GM12878 (cell line): Measurements from ENCODE around the gene SLC37A1. TPM values are rescaled to one million over a fixed set of nuclear protein-coding genes. Genes with fewer than 3 reads are reported as not detected.
A peak's percentile ranks its signal among the peaks of the same experiment; 100 is the strongest.

Source experiments
- ATAC-seq: fragments of 200-7000 bp; cut with Tn5 transposase; 3 replicates; pipeline ENCODE4 v1.9.1; 2020; ENCODE audit warnings: mild to moderate bottlenecking, moderate library complexity
- BruUV-seq: library from RNA; stranded (reverse); fragments of 400-500 nt; replicated peaks from 2 replicates; lab custom pipeline; 2021; lab: Mats Ljungman, UMichigan
- CTCF ChIA-PET: fragments of 300-600 bp; sonication (Branson Sonifier 250); formaldehyde crosslinking; extraction: SDS; loops from one replicate; lab custom pipeline; 2021; ENCODE audit warnings: inconsistent platforms; lab: Yijun Ruan, JAX
- POLR2A ChIA-PET: fragments of 350-600 bp; formaldehyde crosslinking; extraction: SDS; loops from one replicate; lab custom pipeline; 2021; ENCODE audit warnings: inconsistent platforms; lab: Charles Lee
- RAD21 ChIA-PET: fragments of 300-600 bp; sonication (Branson Sonifier 250); formaldehyde crosslinking; loops from one replicate; lab custom pipeline; 2023; ENCODE audit warnings: antibody characterized with exemption; ENCODE audit not compliant: unreplicated experiment; lab: Charles Lee
- SMC1A ChIA-PET: fragments of 300-600 bp; sonication (Branson Sonifier 250); formaldehyde crosslinking; loops from one replicate; lab custom pipeline; 2023; ENCODE audit not compliant: unreplicated experiment, uncharacterized antibody; lab: Charles Lee
- DNase-seq: peaks from one replicate; pipeline ENCODE4 v3.0.0-alpha.2; 2011; ENCODE audit warnings: low read depth, low spot score
- FAIRE-seq: peaks from 3 replicates; lab custom pipeline; 2011; peaks lifted over from hg19 to GRCh38; lab: Jason Lieb, UNC
- H2AFZ ChIP-seq: 2 replicates; pipeline ENCODE4 v1.6.0; 2011; ENCODE audit warnings: low read depth, low read length, control low read depth; ENCODE audit not compliant: control insufficient read depth
- H3K27ac ChIP-seq: 2 replicates; pipeline ENCODE4 v1.5.1; 2011; ENCODE audit warnings: control low read depth; ENCODE audit not compliant: control insufficient read depth, insufficient read depth
- H3K27me3 ChIP-seq, 2 experiments: replicated peaks in 1 of 2; 2 replicates each; pipeline versions ENCODE4 v1.6.0 to v1.6.1; 2011; ENCODE audit warnings: low read length in 1 of 2; ENCODE audit not compliant: control insufficient read depth in 2 of 2, insufficient read depth in 2 of 2
- H3K36me3 ChIP-seq, 2 experiments: 2 replicates each; pipeline ENCODE4 v1.5.1; 2011; ENCODE audit warnings: low read length in 1 of 2; ENCODE audit not compliant: control insufficient read depth in 2 of 2, insufficient read depth in 2 of 2
- H3K4me1 ChIP-seq: 2 replicates; pipeline ENCODE4 v1.6.1; 2011; ENCODE audit warnings: mild to moderate bottlenecking, low read length, moderate library complexity, mixed read lengths; ENCODE audit not compliant: control insufficient read depth, insufficient read depth
- H3K4me2 ChIP-seq: 2 replicates; pipeline ENCODE4 v1.6.0; 2011; ENCODE audit warnings: control low read depth; ENCODE audit not compliant: control insufficient read depth, insufficient read depth
- H3K4me3 ChIP-seq: fragments of 200-600 bp; sonication (generic); 2 replicates; pipeline ENCODE4 v1.5.1; 2016
- H3K79me2 ChIP-seq: 2 replicates; pipeline ENCODE4 v1.6.0; 2011; ENCODE audit warnings: low read length; ENCODE audit not compliant: control insufficient read depth, insufficient read depth
- H3K9ac ChIP-seq: 2 replicates; pipeline ENCODE4 v1.8.0; 2011; ENCODE audit warnings: low read length, control low read depth, mixed read lengths; ENCODE audit not compliant: control insufficient read depth, insufficient read depth
- H3K9me3 ChIP-seq: replicated peaks from 3 replicates; pipeline ENCODE4 v1.5.1; 2011; ENCODE audit warnings: mild to moderate bottlenecking, low read length; ENCODE audit not compliant: control insufficient read depth, insufficient read depth
- H4K20me1 ChIP-seq: 2 replicates; pipeline ENCODE4 v1.6.0; 2011; ENCODE audit not compliant: control insufficient read depth, insufficient read depth
- CBFB ChIP-seq: IDR thresholded peaks from 2 replicates; pipeline ENCODE4 v1.6.1; 2016; ENCODE audit warnings: antibody characterized with exemption, low read depth
- CREM ChIP-seq: IDR thresholded peaks from 2 replicates; pipeline ENCODE4 v1.6.1; 2014; ENCODE audit warnings: antibody characterized with exemption, low read depth
- EED ChIP-seq: sonication (generic); IDR thresholded peaks from 2 replicates; pipeline ENCODE4 v1.6.1; 2016; ENCODE audit warnings: antibody characterized with exemption, low read depth
- EGR1 ChIP-seq, 2 experiments: IDR thresholded peaks; 1 replicate in 1 of 2; 2 replicates in 1 of 2; pipeline ENCODE4 v1.6.1; 2011 to 2012; ENCODE audit warnings: low read depth in 2 of 2, low read length in 2 of 2, borderline replicate concordance in 1 of 2, mild to moderate bottlenecking in 1 of 2, moderate library complexity in 1 of 2
- FOXK2 ChIP-seq: fragments of 450-650 bp; IDR thresholded peaks from 2 replicates; pipeline ENCODE4 v1.6.1; 2017; ENCODE audit warnings: mild to moderate bottlenecking, moderate library complexity
- GABPA ChIP-seq: IDR thresholded peaks from 2 replicates; pipeline ENCODE4 v1.6.1; 2014; ENCODE audit warnings: antibody characterized with exemption, low read depth, mild to moderate bottlenecking, inconsistent platforms
- IRF4 ChIP-seq: IDR thresholded peaks from 2 replicates; pipeline ENCODE4 v1.6.1; 2011; ENCODE audit warnings: low read depth, low read length
- JUND ChIP-seq: IDR thresholded peaks from 2 replicates; pipeline ENCODE4 v1.6.1; 2012; ENCODE audit warnings: low read depth, mild to moderate bottlenecking, low read length, improper control_type of control experiment, moderate library complexity
- NFIC ChIP-seq: IDR thresholded peaks from 2 replicates; pipeline ENCODE4 v1.6.1; 2012; ENCODE audit warnings: low read depth, mild to moderate bottlenecking, inconsistent platforms, low read length, moderate library complexity
- RUNX3 ChIP-seq: IDR thresholded peaks from 2 replicates; pipeline ENCODE4 v1.6.1; 2012; ENCODE audit warnings: low read length, inconsistent platforms
- SP1 ChIP-seq: IDR thresholded peaks from one replicate; pipeline ENCODE4 v1.6.1; 2011; ENCODE audit warnings: low read depth, low read length
- STAT3 ChIP-seq: IDR thresholded peaks from 2 replicates; pipeline ENCODE4 v1.6.1; 2011; ENCODE audit warnings: low read depth, low read length, improper control_type of control experiment
- ZBED1 ChIP-seq: IDR thresholded peaks from 2 replicates; pipeline ENCODE4 v1.6.1; 2016; ENCODE audit warnings: borderline replicate concordance
- ZNF622 ChIP-seq: fragments of 450-650 bp; IDR thresholded peaks from 2 replicates; pipeline ENCODE4 v1.6.1; 2017; ENCODE audit warnings: mild to moderate bottlenecking, inconsistent platforms
- WGBS: methylation state at CpG from one replicate; pipeline ENCODE4 v1.1.6; 2016; ENCODE audit warnings: low lambda C conversion rate; ENCODE audit not compliant: insufficient replicate concordance, insufficient coverage; ENCODE audit errors: missing lambda C conversion rate; 5-methylcytosine and 5-hydroxymethylcytosine counted together
- in situ Hi-C: fragments of 300-500 bp; cut with MboI; formaldehyde crosslinking; loops from 9 replicates; pipeline ENCODE4 v1.14.3; 2018; ENCODE audit warnings: mixed read lengths
- intact Hi-C: fragments of 100-400 bp; cut with micrococcal nuclease; formaldehyde crosslinking; loops from one replicate; pipeline ENCODE4 v1.14.2; 2022; ENCODE audit not compliant: unreplicated experiment
- polyA plus RNA-seq, 11 experiments: library from polyadenylated mRNA; depleted of rRNA in 4 of 11; unstranded in 6 of 11; stranded (reverse) in 5 of 11; fragments of >200 nt; fragmentation: Nextera tagmentation in 4 of 11; fragmentation: Illumina TruSeq in 1 of 11; extraction: Ambion mirVana in 4 of 11; extraction: Trizol in 1 of 11; gene quantifications; 1 replicate in 1 of 11; 2 replicates in 10 of 11; pipeline versions ENCODE4 v1.2.1 to v1.2.3, GENCODE V29; 2011 to 2016; ENCODE audit warnings: inconsistent platforms in 2 of 11, missing spikeins in 2 of 11, low read depth in 1 of 11
- total RNA-seq, 4 experiments: library from RNA; depleted of rRNA in 3 of 4; stranded (reverse); fragments of >200 nt in 3 of 4; fragmentation: Illumina TruSeq in 1 of 4; extraction: Trizol in 1 of 4; gene quantifications; 2 replicates each; pipeline versions ENCODE4 v1.2.1 to v1.2.3, GENCODE V29; 2013 to 2021
- TF ChIP-seq, protein P1 (sequence below): fragments of 450-650 bp; IDR thresholded peaks from 2 replicates; pipeline ENCODE4 v1.6.1; 2018; ENCODE audit warnings: borderline replicate concordance, mild to moderate bottlenecking; ENCODE audit not compliant: partially characterized antibody
- TF ChIP-seq, protein P2 (sequence below): IDR thresholded peaks from 2 replicates; pipeline ENCODE4 v1.6.1; 2012; ENCODE audit warnings: low read length, inconsistent platforms

Gene SLC37A1
- total and polyA plus RNA-seq, 10 of the 15 experiments (the other 5 are each of a cell fraction or from before 2014, with no cell fraction given): 1.1 to 35.5 (median 24.4) TPM

DNA sequence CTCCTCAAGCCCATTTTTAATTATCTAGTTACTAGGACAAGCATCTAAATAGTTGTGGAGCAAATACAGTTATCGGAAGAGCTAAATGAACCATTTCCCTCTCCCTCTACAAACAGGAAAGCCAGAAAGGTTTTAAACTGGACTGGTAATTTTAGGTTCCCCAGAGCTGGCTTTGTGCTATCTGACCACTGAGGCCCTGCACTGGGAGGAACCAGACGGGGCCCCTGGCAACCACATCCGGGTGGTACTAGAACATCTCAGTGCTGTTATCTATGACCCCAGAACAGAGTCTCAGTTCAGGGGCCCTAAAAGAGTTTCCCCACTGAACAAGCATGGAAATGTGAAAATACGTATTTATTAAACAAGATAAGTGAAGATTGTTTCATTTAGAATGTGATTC, 9.9 kb upstream of the SLC37A1 start:
- Histone ChIP-seq H3K79me2 (no peaks in the 10 kb centered on the region), H3K9me3 (no peaks in the 10 kb centered on the region), H3K27me3 (no peaks in the 10 kb centered on the region), H3K4me3 (0 out of 2 replicates have a peak overlapping the region, but pooled peaks have one; percentile 24), H3K36me3 (no peaks in the 10 kb centered on the region), H2AFZ (peak overlapping the region; percentile 79), H3K9ac (no peak overlapping the region; the same call in 1 of the 2 replicates), H3K4me1 (peaks cover 31% of the 10 kb centered on the region), H3K4me2 (peak overlapping the region; percentile 73), H3K27ac (peak overlapping the region; percentile 55), H4K20me1 (no peaks in the 10 kb centered on the region)
- ChIA-PET CTCF (interaction anchor here (0.9 to 2.0 kb wide), 4 partner anchors 13 to 43 kb away, joined by 3 to 7 read pairs (median 6); no protein-coding TSS in a partner anchor), SMC1A (interaction anchor here (0.9 to 2.0 kb wide), 9 partner anchors 9 to 48 kb away, joined by 3 to 10 read pairs (median 4); no protein-coding TSS in a partner anchor), RAD21 (interaction anchor here (0.6 to 0.8 kb wide), 3 partner anchors 11 to 35 kb away, joined by 3 read pairs; no protein-coding TSS in a partner anchor), POLR2A (interaction anchor here (1.2 to 1.5 kb wide), 3 partner anchors 9 to 32 kb away, joined by 3 to 5 read pairs (median 5); partner anchors contain the start of gene SLC37A1)
- WGBS: 23% methylated on average over 4 of the region's 4 CpGs
- ATAC-seq (peak; percentile 76), DNase-seq (no peak), FAIRE-seq (no peak)
- intact Hi-C loops: loop anchor here (2.0 kb wide), 1 partner anchor 43 kb away; no protein-coding TSS in a partner anchor
- in situ Hi-C loops: no loop called here
- TF ChIP-seq RUNX3 (peak; percentile 92), GABPA (peak; percentile 72), FOXK2 (no peak), CBFB (peak; percentile 62), STAT3 (no peak), ZBED1 (no peak), JUND (no peak), ZNF622 (no peak), SP1 (peak; percentile 35), EGR1 (IDR thresholded peaks at IDR 0.05; ENCODE audit: borderline replicate concordance in 1 of 2, low read depth in 2 of 2, low read length in 2 of 2) (0 out of 3 replicates have a peak, but pooled peaks of 1 of the 2 experiments have one; percentile 5), EED (0 out of 2 replicates have a peak, but pooled peaks have one; percentile 22), NFIC (0 out of 2 replicates have a peak, but pooled peaks have one; percentile 34), CREM (peak; percentile 52), IRF4 (no peak)
- TF ChIP-seq, protein P1, sequence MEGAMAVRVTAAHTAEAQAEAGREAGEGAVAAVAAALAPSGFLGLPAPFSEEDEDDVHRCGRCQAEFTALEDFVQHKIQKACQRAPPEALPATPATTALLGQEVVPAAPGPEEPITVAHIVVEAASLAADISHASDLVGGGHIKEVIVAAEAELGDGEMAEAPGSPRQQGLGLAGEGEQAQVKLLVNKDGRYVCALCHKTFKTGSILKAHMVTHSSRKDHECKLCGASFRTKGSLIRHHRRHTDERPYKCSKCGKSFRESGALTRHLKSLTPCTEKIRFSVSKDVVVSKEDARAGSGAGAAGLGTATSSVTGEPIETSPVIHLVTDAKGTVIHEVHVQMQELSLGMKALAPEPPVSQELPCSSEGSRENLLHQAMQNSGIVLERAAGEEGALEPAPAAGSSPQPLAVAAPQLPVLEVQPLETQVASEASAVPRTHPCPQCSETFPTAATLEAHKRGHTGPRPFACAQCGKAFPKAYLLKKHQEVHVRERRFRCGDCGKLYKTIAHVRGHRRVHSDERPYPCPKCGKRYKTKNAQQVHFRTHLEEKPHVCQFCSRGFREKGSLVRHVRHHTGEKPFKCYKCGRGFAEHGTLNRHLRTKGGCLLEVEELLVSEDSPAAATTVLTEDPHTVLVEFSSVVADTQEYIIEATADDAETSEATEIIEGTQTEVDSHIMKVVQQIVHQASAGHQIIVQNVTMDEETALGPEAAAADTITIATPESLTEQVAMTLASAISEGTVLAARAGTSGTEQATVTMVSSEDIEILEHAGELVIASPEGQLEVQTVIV: no peak
- TF ChIP-seq, protein P2, sequence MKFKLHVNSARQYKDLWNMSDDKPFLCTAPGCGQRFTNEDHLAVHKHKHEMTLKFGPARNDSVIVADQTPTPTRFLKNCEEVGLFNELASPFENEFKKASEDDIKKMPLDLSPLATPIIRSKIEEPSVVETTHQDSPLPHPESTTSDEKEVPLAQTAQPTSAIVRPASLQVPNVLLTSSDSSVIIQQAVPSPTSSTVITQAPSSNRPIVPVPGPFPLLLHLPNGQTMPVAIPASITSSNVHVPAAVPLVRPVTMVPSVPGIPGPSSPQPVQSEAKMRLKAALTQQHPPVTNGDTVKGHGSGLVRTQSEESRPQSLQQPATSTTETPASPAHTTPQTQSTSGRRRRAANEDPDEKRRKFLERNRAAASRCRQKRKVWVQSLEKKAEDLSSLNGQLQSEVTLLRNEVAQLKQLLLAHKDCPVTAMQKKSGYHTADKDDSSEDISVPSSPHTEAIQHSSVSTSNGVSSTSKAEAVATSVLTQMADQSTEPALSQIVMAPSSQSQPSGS: 0 out of 2 replicates have a peak, but pooled peaks have one; percentile 18
- no TSS peak for BruUV-seq
